Measurements from ENCODE around the gene RUVBL1.

RUVBL1 gene

DNA sequence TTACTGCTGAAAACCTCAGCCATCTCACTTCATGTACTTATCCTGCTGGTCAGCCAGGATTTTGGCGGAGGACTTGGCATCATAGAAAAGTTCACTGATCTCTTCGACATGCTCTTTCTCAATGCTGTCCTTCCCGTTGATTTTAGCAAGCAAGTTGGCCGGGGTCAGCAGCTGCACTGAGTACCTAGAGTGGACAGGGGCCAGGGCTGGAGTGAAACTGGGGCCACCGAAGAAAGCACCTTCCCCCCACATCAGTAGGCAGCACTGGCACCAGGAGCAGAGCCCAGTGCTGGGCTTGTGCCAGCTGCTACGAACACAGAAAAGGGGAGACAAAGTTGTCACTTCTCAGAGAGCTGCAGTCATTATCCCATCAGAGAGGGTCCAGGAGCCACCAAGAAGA lies 42.4 kb downstream of the RUVBL1 start:
- no peak for DNase-seq

GRCh38 chr3:128080323-128081080 lies 43.1 kb downstream of the RUVBL1 start:
- no peak for DNase-seq

GRCh38 chr3:128079823-128080222 lies 43.8 kb downstream of the RUVBL1 start:
- no peak for DNase-seq

DNA sequence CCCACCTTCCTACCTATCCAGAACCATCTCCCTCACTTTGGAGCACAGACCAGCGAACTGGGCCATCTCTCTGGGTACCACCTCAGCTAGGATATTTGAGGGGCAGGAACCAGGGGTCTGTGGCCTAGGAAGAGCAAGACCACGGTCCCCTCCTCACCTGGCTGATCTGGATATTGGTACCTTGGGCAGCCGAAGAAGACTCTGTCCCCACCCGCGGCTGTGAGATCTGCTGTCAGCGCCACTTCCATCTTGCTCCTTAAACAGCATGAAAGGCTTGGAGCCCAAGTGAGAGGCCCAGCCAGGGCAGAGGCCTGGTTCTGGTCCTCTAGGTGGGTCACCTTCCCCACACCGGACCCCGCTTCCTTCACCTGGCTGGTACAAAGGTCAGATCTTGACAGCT lies 44.7 kb downstream of the RUVBL1 start:
- DNase-seq, result no peak

GRCh38 chr3:128078322-128078721 lies 45.3 kb downstream of the RUVBL1 start:
- DNase-seq, result no peak

DNA sequence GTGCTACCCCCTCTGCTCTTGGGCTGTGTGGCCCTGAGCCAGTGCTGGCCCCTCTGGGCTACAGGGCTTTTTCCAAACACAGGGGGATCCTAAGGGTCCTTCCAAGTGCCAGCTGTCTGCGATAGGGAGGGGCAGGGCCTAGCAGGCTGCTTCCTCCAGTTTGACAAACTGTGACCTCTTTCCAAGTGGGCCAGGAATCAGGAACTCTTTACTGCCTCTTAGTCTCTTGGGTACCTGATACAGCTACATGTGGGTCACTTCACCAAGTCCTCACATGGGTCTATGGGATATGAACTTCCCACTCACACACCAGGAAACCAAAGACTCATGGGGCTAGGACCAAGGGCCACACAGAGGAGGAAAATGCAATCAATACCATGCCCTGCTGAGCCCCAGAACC lies 45.9 kb downstream of the RUVBL1 start:
- DNase-seq, result no peak

- no peak for DNase-seq
Measured at GRCh38 chr3:128077202-128077624, 46.4 kb downstream of the RUVBL1 start.

DNA sequence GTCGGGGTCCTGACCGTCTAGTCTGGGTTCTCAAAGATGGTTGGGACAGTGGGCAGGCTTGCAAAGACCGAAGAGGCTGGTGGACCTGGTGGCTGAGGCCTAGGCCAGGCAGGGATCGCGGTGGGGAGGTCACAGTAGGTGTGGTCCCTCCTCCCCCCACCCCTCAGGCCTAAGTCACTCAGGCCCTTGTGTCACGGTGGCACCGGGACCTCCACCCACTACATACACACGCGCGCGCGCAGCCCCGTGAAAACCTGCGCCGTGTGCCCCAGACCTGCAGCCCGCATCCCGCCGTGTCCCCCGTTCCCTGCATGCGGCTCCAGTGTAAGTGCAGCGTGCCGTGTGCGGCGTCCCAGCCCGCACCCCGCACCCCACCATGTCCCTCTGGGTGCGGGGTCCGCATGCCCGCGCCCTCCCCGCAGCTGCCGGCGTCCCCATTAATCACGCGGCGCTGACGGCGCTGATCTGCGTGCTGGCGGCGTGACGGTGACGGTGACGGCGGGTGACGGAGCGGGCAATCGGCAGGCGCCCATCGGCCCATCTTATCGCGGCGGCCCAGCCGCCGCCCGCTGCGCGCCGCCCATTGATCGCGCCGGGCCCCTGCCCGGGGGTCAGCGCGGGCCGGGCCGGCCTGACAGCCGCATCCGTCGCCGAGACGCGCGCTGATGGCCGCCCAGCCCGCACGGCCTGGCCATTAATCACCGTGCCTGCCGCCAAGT lies 47.0 kb downstream of the RUVBL1 start:
- no peak for DNase-seq

DNA sequence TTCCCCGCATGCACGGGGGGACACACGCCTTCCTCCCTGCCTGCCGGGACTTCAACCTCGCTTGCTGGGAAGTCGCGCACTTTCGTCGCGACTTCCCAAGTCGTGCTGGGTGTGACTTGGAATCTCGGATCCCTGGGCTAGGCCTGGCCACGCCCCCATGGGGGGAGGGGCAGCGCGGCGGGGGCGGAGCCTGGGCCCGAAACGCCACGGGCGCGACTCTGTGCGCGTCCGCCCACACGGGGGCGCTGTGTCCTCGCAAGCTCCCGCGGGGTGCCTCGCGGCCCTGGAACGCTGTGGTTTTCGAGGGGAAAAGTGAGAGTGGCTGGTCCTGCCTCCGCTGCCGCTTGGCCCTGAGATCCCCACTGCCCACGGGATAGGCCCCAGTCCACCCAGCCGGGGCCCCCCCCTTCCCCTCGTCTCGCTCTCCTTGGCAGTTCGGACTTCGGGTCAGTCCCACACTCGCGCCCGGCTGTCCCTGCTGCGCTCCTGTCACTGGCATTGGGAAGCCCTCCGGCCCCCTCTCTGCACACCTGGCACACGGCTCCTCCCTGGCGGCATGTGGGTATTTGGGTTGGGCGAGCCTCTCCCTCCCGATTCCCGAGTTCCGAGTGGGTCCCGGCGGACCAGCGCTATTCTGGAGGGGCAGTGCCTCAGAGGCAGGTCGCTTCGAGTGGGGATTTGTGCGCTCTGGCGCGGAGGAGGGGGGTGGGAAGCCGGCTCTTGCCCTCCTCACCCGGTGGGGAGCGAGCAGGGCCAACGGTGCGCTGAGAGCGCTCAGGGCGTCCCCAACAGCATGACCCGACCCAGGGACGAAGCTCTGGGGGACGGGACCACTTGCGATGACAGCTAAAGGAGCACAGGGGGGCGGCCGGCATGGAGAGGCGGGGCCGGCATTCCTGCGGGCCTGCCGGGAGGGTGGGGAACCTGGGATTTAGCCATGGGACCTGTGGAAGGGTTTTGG lies 47.8 kb downstream of the RUVBL1 start:
- DNase-seq, result no peak

- DNase-seq, result no peak
Measured at GRCh38 chr3:128074851-128075521, 48.6 kb downstream of the RUVBL1 start.

- no peak for DNase-seq
Measured at GRCh38 chr3:128073807-128074206, 49.8 kb downstream of the RUVBL1 start.

DNA sequence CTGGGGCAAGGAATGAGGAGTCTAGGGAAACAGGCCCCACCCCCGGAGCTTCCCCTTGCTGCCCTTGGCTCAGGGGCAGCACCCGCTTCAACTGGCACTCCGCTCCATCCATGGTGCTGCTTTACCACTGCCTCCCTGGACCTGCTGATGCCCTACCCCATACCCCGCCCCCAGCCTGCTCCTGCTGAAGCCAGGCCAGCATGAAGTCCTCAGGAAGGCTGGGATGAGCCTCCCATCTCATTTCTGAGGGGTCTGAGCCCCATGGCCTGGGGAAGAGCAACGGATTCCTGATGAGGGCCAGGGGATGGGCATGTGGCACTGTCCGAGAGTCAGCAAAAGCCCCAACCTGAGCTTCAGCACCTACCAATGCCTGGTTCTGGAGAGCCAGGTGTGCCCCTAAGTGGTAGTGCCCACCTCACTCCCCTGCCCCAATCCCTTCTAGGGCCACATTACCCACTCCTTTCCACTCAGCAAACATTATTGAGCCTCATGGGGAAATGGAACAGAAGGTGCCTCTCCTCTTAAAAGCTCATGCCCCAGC lies 50.4 kb downstream of the RUVBL1 start:
- DNase-seq, result no peak

DNA sequence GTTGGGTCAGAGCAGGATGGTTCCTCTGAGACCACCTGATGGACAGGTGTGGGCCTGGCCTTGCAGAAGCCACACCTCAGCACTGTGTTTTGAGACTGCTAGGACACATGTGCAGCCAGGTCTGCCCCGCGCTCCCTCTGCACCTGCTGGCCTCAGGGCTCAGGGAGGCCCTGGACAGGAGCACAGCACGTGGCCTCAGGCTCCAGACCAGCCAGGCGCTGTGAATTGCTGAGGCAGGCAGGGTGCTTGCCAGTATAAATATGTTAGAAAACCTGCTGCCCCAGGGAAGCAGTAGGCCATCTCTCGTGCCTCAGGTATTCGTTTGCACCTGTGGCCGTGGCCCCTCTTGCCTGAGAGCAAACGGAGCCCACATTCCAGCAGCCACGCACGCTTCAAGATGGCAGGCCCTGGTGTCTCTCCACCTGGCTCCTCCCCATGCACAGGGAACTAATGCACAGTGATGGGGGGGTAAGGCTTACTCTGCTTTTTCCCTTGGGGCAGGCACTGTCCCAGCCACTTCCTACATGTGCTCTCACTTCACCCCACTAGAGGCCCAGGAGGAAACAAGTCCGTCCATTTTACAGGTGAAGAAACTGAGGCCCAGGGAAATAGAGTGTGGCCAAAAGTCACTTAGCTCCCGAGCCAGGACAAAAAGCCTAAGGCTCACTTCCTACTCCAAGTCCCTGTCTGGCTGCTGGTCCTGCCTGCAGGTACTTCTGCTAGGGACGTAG lies 51.0 kb downstream of the RUVBL1 start:
- no peak for DNase-seq

GRCh38 chr3:128071771-128072453 lies 51.7 kb downstream of the RUVBL1 start:
- DNase-seq, result no peak

DNA sequence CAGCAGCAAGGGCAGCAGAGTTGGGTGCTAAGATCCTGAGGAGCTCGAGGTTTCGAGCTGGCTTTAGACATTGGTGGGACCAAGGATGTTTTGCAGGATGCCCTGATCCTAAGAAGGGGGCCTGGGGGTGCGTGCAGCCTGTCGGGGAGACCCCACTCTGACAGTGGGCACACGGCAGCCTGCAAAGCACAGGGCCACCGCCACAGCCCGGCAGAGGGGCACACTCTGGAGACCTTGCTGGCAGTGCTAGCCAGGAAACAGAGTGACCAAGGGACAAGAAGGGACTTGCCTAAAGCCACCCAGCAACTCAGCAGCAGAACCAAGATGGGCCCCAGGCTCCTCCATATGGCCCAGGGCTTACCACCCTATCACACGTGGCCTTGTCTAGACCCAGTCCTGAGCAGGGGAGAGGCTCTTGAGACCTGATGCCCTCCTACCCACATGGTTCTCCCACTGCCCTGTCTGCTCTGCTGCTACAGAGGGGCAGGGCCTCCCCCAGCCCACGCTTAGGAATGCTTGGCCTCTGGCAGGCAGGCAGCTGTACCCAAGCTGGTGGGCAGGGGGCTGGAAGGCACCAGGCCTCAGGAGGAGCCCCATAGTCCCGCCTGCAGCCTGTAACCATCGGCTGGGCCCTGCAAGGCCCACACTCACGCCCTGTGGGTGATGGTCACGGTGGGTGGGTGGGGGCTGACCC lies 52.6 kb downstream of the RUVBL1 start:
- DNase-seq, result no peak

DNA sequence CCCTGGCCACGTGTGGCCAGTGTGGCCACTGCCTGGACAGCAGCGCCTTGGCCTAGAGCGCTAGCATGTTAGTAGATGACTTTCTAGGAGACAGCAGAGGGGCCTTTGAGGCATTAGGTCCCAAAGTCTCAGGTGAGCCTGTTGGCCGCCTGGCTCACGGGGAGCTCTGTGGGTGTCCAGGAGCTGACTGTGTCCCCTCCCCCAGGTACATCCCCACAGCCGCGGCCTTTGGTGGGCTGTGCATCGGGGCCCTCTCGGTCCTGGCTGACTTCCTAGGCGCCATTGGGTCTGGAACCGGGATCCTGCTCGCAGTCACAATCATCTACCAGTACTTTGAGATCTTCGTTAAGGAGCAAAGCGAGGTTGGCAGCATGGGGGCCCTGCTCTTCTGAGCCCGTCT lies 54.3 kb downstream of the RUVBL1 start:
- no peak for DNase-seq

- DNase-seq, result no peak
Measured at GRCh38 chr3:128068156-128068620, 55.4 kb downstream of the RUVBL1 start.

- no peak for DNase-seq
Measured at GRCh38 chr3:128067489-128067888, 56.1 kb downstream of the RUVBL1 start.

DNA sequence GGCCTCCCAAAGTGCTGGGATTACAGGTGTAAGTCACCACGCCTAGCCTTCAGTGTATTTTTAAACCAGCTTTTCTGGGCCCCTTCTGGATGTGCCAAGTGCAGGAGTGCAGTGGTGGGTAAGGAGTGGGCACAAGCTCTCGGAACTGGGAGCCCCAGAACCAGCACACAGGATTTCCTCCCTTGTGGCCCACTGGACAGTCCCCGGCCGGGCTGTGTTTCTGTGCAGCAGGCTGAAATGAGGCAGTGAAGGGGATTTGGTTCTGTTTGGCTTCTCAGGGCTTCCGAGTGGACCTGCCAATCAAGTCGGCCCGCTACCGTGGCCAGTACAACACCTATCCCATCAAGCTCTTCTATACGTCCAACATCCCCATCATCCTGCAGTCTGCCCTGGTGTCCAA lies 56.9 kb downstream of the RUVBL1 start:
- DNase-seq, result no peak

DNA sequence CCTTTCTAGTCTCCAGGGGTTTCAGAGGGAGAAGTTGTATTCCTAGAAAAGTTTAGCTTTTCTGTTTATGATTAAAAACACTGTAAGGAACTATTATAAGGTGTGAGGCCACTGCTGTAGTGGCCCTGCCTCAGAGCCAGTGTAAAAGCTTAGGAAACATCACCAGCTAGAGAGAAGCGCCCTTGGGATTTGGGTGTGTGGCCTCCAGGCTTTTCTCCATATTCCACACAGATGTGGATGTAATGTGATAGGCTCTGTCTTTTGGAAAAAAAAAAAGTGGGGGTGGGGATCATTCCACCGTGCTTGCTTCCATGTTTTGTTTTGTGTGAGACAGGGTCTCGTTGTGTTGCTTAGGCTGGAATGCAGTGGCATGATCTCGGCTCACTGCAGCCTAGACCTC lies 57.5 kb downstream of the RUVBL1 start:
- no peak for DNase-seq

All from NCI-H446 treated with DMSO at 0.1 percent for 48 hours (cell line).